OCI-LY7 (cell line): Measurements from ENCODE around the gene ECHDC1.

Experiments
- CTCF ChIP-seq: fragments of 200-600 bp; sonication (generic); conservative IDR thresholded peaks from 2 replicates; pipeline ENCODE4 v1.5.1; 2014; ENCODE audit warnings: mild to moderate bottlenecking, antibody characterized with exemption, low read length, moderate library complexity, mixed read lengths
- EZH2phosphoT487 ChIP-seq: fragments of 200-600 bp; sonication (generic); IDR thresholded peaks from 2 replicates; pipeline ENCODE4 v1.6.1; 2018; ENCODE audit warnings: low read depth, borderline replicate concordance, mild to moderate bottlenecking, mixed run types, antibody characterized with exemption, low read length, moderate library complexity, mixed read lengths

DNA sequence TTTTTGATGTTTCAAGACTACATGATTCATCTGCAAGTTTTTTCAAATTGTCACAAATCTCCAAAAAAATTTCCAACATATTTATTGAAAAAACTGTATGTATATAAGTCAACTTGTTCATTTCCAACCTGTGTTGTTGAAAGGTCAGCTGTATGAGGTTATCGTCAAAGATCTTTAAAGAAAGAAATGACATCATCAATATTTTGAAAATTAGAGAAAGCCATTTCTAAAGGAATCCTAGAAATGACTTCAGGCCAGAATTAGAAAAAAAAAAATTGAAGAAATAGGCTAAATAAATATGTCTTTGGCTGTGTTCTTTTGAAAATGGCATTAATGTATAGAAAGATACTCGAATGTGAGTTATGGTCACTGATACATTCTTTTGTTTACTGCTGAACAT, 69.9 kb downstream of the ECHDC1 start:
- TF ChIP-seq CTCF (no peak), EZH2phosphoT487 (no peak)
